H1 (cell line): ENCODE data around the gene LEMD2. TPM values are rescaled to one million over a fixed set of nuclear protein-coding genes. Genes with fewer than 3 reads are reported as not detected.

Experiments used
- CTCF ChIA-PET: fragments of 300-600 bp; sonication (Branson Sonifier 250); formaldehyde crosslinking; loops from one replicate; lab custom pipeline; 2021; ENCODE audit not compliant: partially characterized antibody; lab: Charles Lee
- POLR2A ChIA-PET: fragments of 300-600 bp; sonication (Branson Sonifier 250); formaldehyde crosslinking; loops from one replicate; lab custom pipeline; 2021; ENCODE audit warnings: inconsistent platforms; ENCODE audit not compliant: partially characterized antibody; lab: Charles Lee
- DNase-seq, 2 experiments: peaks; one replicate each; pipeline versions ENCODE4 v3.0.0 to v3.0.0-alpha.2; 2010 to 2022; ENCODE audit warnings: low spot score in 2 of 2, low read depth in 1 of 2, mixed read lengths in 1 of 2
- FAIRE-seq: peaks from 2 replicates; lab custom pipeline; 2011; peaks lifted over from hg19 to GRCh38; lab: Jason Lieb, UNC
- H2AFZ ChIP-seq: 2 replicates; pipeline ENCODE4 v1.8.1; 2012; ENCODE audit warnings: low read length, inconsistent platforms
- H2AK5ac ChIP-seq: 2 replicates; pipeline ENCODE4 v1.6.1; 2013; ENCODE audit warnings: low read depth, low read length
- H2BK120ac ChIP-seq: replicated peaks from 2 replicates; pipeline ENCODE3; 2013; ENCODE audit warnings: low read depth, low read length, inconsistent platforms
- H2BK12ac ChIP-seq: 2 replicates; pipeline ENCODE4 v1.6.1; 2013; ENCODE audit warnings: low read depth, low read length
- H2BK15ac ChIP-seq: 2 replicates; pipeline ENCODE4 v1.6.1; 2013; ENCODE audit warnings: low read length
- H2BK20ac ChIP-seq: 2 replicates; pipeline ENCODE4 v1.6.1; 2013; ENCODE audit warnings: low read length
- H2BK5ac ChIP-seq: 2 replicates; pipeline ENCODE4 v1.6.1; 2013; ENCODE audit warnings: low read depth, low read length
- H3K14ac ChIP-seq: 2 replicates; pipeline ENCODE4 v1.6.1; 2013; ENCODE audit warnings: inconsistent platforms; ENCODE audit not compliant: insufficient read length
- H3K18ac ChIP-seq: 2 replicates; pipeline ENCODE4 v1.6.1; 2013; ENCODE audit warnings: low read length; ENCODE audit errors: extremely low read depth
- H3K23ac ChIP-seq: 2 replicates; pipeline ENCODE4 v1.6.1; 2013; ENCODE audit warnings: inconsistent platforms; ENCODE audit not compliant: insufficient read length
- H3K23me2 ChIP-seq: 2 replicates; pipeline ENCODE4 v1.6.1; 2013; ENCODE audit warnings: low read depth, low read length
- H3K27ac ChIP-seq: 2 replicates; pipeline ENCODE4 v1.6.1; 2011; ENCODE audit warnings: low read depth, low read length, inconsistent platforms
- H3K27me3 ChIP-seq, 4 experiments: replicated peaks in 1 of 4; 1 replicate in 1 of 4; 2 replicates in 3 of 4; pipeline versions ENCODE4 v1.6.1 to v1.8.1; 2011 to 2013; ENCODE audit warnings: low read length in 3 of 4, mild to moderate bottlenecking in 3 of 4, inconsistent platforms in 2 of 4, mixed read lengths in 2 of 4, moderate library complexity in 1 of 4; ENCODE audit not compliant: control insufficient read depth in 3 of 4, insufficient read depth in 3 of 4; ENCODE audit errors: extremely low read depth in 1 of 4
- H3K36me3 ChIP-seq, 4 experiments: 2 replicates each; pipeline versions ENCODE4 v1.6.1 to v1.8.1; 2011 to 2013; ENCODE audit warnings: mild to moderate bottlenecking in 4 of 4, low read length in 3 of 4, moderate library complexity in 2 of 4, control low read depth in 1 of 4, inconsistent platforms in 1 of 4; ENCODE audit not compliant: insufficient read depth in 4 of 4, control insufficient read depth in 2 of 4
- H3K4ac ChIP-seq: replicated peaks from 2 replicates; pipeline ENCODE3; 2013; ENCODE audit warnings: low read length, low read depth, mixed read lengths, inconsistent platforms; ENCODE audit not compliant: insufficient read length
- H3K4me1 ChIP-seq, 4 experiments: replicated peaks in 1 of 4; 1 replicate in 1 of 4; 2 replicates in 3 of 4; pipeline versions ENCODE4 v1.6.1 to v1.8.1; 2011 to 2013; ENCODE audit warnings: low read length in 3 of 4, inconsistent platforms in 2 of 4, mixed read lengths in 1 of 4; ENCODE audit not compliant: insufficient read depth in 4 of 4, control insufficient read depth in 3 of 4
- H3K4me2 ChIP-seq, 2 experiments: 2 replicates each; pipeline versions ENCODE4 v1.6.1 to v1.8.1; 2011 to 2013; ENCODE audit warnings: low read depth in 2 of 2, low read length in 2 of 2, control low read depth in 1 of 2, inconsistent platforms in 1 of 2, mild to moderate bottlenecking in 1 of 2; ENCODE audit not compliant: insufficient read depth in 1 of 2
- H3K4me3 ChIP-seq, 4 experiments: fragments of 200-600, 300-600 bp in 1 of 4; sonication (generic), shearing (Covaris generic), sonication (Bioruptor Twin) in 1 of 4; 2 replicates each; pipeline versions ENCODE4 v1.5.1 to v1.8.1; 2011 to 2016; ENCODE audit warnings: low read length in 4 of 4, low read depth in 3 of 4, control low read depth in 2 of 4, inconsistent platforms in 2 of 4, mild to moderate bottlenecking in 2 of 4, mixed read lengths in 1 of 4, moderate library complexity in 1 of 4; ENCODE audit not compliant: insufficient read depth in 2 of 4; ENCODE audit errors: extremely low read depth in 1 of 4
- H3K56ac ChIP-seq: replicated peaks from 2 replicates; pipeline ENCODE3; 2013; ENCODE audit warnings: low read depth, mild to moderate bottlenecking, mixed read lengths, low read length, inconsistent platforms; ENCODE audit not compliant: insufficient read length
- H3K79me1 ChIP-seq: 2 replicates; pipeline ENCODE4 v1.6.1; 2013; ENCODE audit warnings: low read depth, low read length, control low read depth
- H3K79me2 ChIP-seq, 2 experiments: 2 replicates each; pipeline versions ENCODE4 v1.6.1 to v1.8.1; 2012 to 2013; ENCODE audit warnings: low read length in 2 of 2, mild to moderate bottlenecking in 2 of 2, inconsistent platforms in 1 of 2; ENCODE audit not compliant: insufficient read depth in 2 of 2, control insufficient read depth in 1 of 2
- H3K9ac ChIP-seq, 4 experiments: replicated peaks in 1 of 4; 1 replicate in 1 of 4; 2 replicates in 3 of 4; pipeline versions ENCODE4 v1.6.1 to v1.8.1; 2011 to 2013; ENCODE audit warnings: low read depth in 3 of 4, low read length in 3 of 4, control low read depth in 2 of 4, mild to moderate bottlenecking in 2 of 4, moderate library complexity in 2 of 4, inconsistent platforms in 1 of 4; ENCODE audit errors: extremely low read depth in 1 of 4
- H3K9me3 ChIP-seq, 2 experiments: 2 replicates each; pipeline versions ENCODE4 v1.6.1 to v1.8.1; 2012 to 2013; ENCODE audit warnings: mild to moderate bottlenecking in 2 of 2, moderate library complexity in 2 of 2, control low read depth in 1 of 2, inconsistent platforms in 1 of 2, low read depth in 1 of 2, low read length in 1 of 2, mixed read lengths in 1 of 2; ENCODE audit not compliant: insufficient read depth in 2 of 2
- H4K20me1 ChIP-seq, 2 experiments: replicated peaks in 1 of 2; 2 replicates each; pipeline versions ENCODE3 to v1.8.1; 2011 to 2013; ENCODE audit warnings: inconsistent platforms in 2 of 2, low read length in 2 of 2, mild to moderate bottlenecking in 1 of 2; ENCODE audit not compliant: insufficient read depth in 2 of 2, control insufficient read depth in 1 of 2
- H4K5ac ChIP-seq: 2 replicates; pipeline ENCODE4 v1.6.1; 2013; ENCODE audit warnings: low read length, low read depth, mixed read lengths, inconsistent platforms; ENCODE audit not compliant: insufficient read length
- H4K8ac ChIP-seq: 2 replicates; pipeline ENCODE4 v1.8.0; 2013; ENCODE audit warnings: mild to moderate bottlenecking, moderate library complexity, low read length, inconsistent platforms; ENCODE audit not compliant: insufficient read depth; ENCODE audit errors: extremely low read depth
- H4K91ac ChIP-seq: replicated peaks from 2 replicates; pipeline ENCODE3; 2013; ENCODE audit warnings: low read length, mixed read lengths, inconsistent platforms; ENCODE audit not compliant: insufficient read length
- ASH2L ChIP-seq: fragments of 200-600, 300-600 bp; sonication (generic); IDR thresholded peaks from one replicate; pipeline ENCODE4 v1.7.1; 2017; ENCODE audit warnings: low read length
- BRCA1 ChIP-seq: IDR thresholded peaks from 2 replicates; pipeline ENCODE4 v1.6.1; 2012; ENCODE audit warnings: low read depth, low read length, improper control_type of control experiment
- CBX8 ChIP-seq: fragments of 300-800, 300-1000 bp; sonication (generic); IDR thresholded peaks from 2 replicates; pipeline ENCODE4 v1.7.1; 2016; ENCODE audit warnings: low read depth, low read length, borderline replicate concordance
- CTBP2 ChIP-seq: IDR thresholded peaks from 2 replicates; pipeline ENCODE4 v1.7.0; 2011; ENCODE audit warnings: borderline replicate concordance, mild to moderate bottlenecking, moderate library complexity, mixed read lengths, low read length; ENCODE audit not compliant: insufficient read depth, insufficient read length
- EP300 ChIP-seq, 2 experiments: IDR thresholded peaks; 1 replicate in 1 of 2; 2 replicates in 1 of 2; pipeline ENCODE4 v1.6.1; 2011 to 2012; ENCODE audit warnings: low read depth in 2 of 2, low read length in 2 of 2, mild to moderate bottlenecking in 2 of 2, borderline replicate concordance in 1 of 2, inconsistent platforms in 1 of 2, moderate library complexity in 1 of 2
- SIN3A ChIP-seq, 2 experiments: IDR thresholded peaks in 1 of 2; conservative IDR thresholded peaks in 1 of 2; 2 replicates each; pipeline ENCODE4 v1.6.1; 2011 to 2012; ENCODE audit warnings: low read length in 2 of 2, improper control_type of control experiment in 1 of 2, low read depth in 1 of 2, mild to moderate bottlenecking in 1 of 2
- SIRT6 ChIP-seq: IDR thresholded peaks from one replicate; pipeline ENCODE4 v1.7.1; 2012; ENCODE audit warnings: low read length, inconsistent platforms
- SIX5 ChIP-seq: IDR thresholded peaks from 2 replicates; pipeline ENCODE4 v1.6.1; 2011; ENCODE audit warnings: mild to moderate bottlenecking, low read depth, low read length
- SRF ChIP-seq: IDR thresholded peaks from 2 replicates; pipeline ENCODE4 v1.6.1; 2011; ENCODE audit warnings: mild to moderate bottlenecking, low read depth, low read length, moderate library complexity
- TCF12 ChIP-seq: IDR thresholded peaks from 2 replicates; pipeline ENCODE4 v1.6.1; 2011; ENCODE audit warnings: low read depth, mild to moderate bottlenecking, low read length
- WGBS, 2 experiments: shearing (Covaris generic) in 1 of 2; methylation state at CpG; one replicate each; pipeline versions ENCODE4 v1.1.6 to v1.1.7; 2013 to 2015; ENCODE audit warnings: low lambda C conversion rate in 2 of 2, mixed read lengths in 2 of 2, inconsistent platforms in 1 of 2, low coverage in 1 of 2, missing lambda C conversion rate in 1 of 2; ENCODE audit not compliant: insufficient replicate concordance in 2 of 2, insufficient coverage in 1 of 2, insufficient read length in 1 of 2; ENCODE audit errors: extremely low coverage in 1 of 2, missing lambda C conversion rate in 1 of 2; 5-methylcytosine and 5-hydroxymethylcytosine counted together
- polyA plus RNA-seq, 7 experiments: library from polyadenylated mRNA; depleted of rRNA in 3 of 7; stranded (reverse) in 5 of 7; unstranded in 2 of 7; fragments of >200 nt in 5 of 7; fragments of 200-250 nt in 2 of 7; gene quantifications; 1 replicate in 5 of 7; 2 replicates in 1 of 7; 4 replicates in 1 of 7; pipeline versions ENCODE4 v1.2.1 to v1.2.3, GENCODE V29; 2011 to 2013; ENCODE audit warnings: missing spikeins in 2 of 7, mixed read lengths in 2 of 7
- total RNA-seq: library from RNA; stranded (reverse); fragmentation: NEBNext Ultra II Directional; extraction: Animal tissue kit (Norgen Biotek cat#: 25700); gene quantifications from 2 replicates; pipeline ENCODE4 v1.2.1, GENCODE V29; 2021
- TF ChIP-seq, protein P1 (sequence below): IDR thresholded peaks from 2 replicates; pipeline ENCODE4 v1.6.1; 2012; ENCODE audit warnings: low read length, inconsistent platforms
- TF ChIP-seq, protein P2 (sequence below): IDR thresholded peaks from 2 replicates; pipeline ENCODE4 v1.6.1; 2012; ENCODE audit warnings: inconsistent platforms

The LEMD2 gene
- total and polyA plus RNA-seq, 2 of the 8 experiments (the other 6 are each of a cell fraction or from before 2014, with no cell fraction given) = 32.7 to 57.3 TPM

DNA sequence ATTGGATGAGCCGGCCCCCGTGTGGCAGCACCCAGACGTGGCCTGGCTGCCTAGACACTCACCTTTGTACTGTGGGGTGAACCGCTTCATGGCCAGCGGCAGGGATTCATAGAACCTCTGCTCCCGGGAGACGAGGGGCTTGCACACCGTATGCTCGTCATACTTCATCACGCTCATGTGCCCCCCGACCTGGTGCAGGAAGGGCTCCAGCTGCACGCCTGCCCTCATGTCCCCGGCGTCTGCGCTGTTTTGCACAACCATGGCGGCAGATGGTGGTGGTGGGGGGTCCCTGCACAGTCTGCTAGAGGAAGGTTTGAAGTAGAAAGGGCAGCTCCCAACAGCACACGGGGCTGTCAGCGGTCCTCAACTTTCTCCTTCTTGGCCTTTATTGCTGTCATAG lies 53.7 kb downstream of the LEMD2 start:
- no peaks in the 10 kb centered on the region for H4K20me1 ChIP-seq
- H2AK5ac ChIP-seq = no peak overlapping the region
- no peak overlapping the region for H3K9ac ChIP-seq
- H2BK12ac ChIP-seq = no peak overlapping the region
- H3K27me3 ChIP-seq = no peaks in the 10 kb centered on the region; a peak in 2 of 7 replicates
- no peaks in the 10 kb centered on the region for H3K23me2 ChIP-seq
- H4K8ac ChIP-seq = no peak overlapping the region; the same call in 1 of the 2 replicates
- no peak overlapping the region for H2BK20ac ChIP-seq
- no peak overlapping the region for H2BK5ac ChIP-seq
- WGBS, 2 experiments = 85% methylated on average over 18 of the region's 18 CpGs; no CpG with 5 or more reads in 1 of the 2 experiments
- DNase-seq = no peak
- H2AFZ ChIP-seq = no peak overlapping the region
- H3K23ac ChIP-seq = no peak overlapping the region
- no peak overlapping the region for H3K4me3 ChIP-seq
- H3K4me2 ChIP-seq = no peak overlapping the region
- H4K5ac ChIP-seq = no peak overlapping the region
- ChIA-PET POLR2A (interaction anchor here (0.6 kb wide), 1 partner anchor 9 kb away, joined by 4 read pairs; no protein-coding TSS in a partner anchor), CTCF (interaction anchor here (1.5 to 2.8 kb wide), 3 partner anchors 9 to 148 kb away, joined by 4 to 15 read pairs (median 5); no protein-coding TSS in a partner anchor)
- no peak overlapping the region for H2BK15ac ChIP-seq
- H3K79me1 ChIP-seq = no peaks in the 10 kb centered on the region
- TF ChIP-seq SIRT6 = no peak
- no peak for TF ChIP-seq BRCA1
- no peak for TF ChIP-seq ASH2L
- no peak for TF ChIP-seq CTBP2
- TF ChIP-seq CBX8 = no peak
- no peak for TF ChIP-seq TCF12
- no peak for TF ChIP-seq SIX5
- no peak for TF ChIP-seq SIN3A (conservative IDR thresholded peaks at IDR 0.05 in 1 of 2, IDR thresholded peaks at IDR 0.05 in 1 of 2; ENCODE audit: low read depth in 1 of 2, low read length in 2 of 2)
- TF ChIP-seq, protein P1, sequence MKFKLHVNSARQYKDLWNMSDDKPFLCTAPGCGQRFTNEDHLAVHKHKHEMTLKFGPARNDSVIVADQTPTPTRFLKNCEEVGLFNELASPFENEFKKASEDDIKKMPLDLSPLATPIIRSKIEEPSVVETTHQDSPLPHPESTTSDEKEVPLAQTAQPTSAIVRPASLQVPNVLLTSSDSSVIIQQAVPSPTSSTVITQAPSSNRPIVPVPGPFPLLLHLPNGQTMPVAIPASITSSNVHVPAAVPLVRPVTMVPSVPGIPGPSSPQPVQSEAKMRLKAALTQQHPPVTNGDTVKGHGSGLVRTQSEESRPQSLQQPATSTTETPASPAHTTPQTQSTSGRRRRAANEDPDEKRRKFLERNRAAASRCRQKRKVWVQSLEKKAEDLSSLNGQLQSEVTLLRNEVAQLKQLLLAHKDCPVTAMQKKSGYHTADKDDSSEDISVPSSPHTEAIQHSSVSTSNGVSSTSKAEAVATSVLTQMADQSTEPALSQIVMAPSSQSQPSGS = no peak
- no peak for TF ChIP-seq SRF
- TF ChIP-seq, protein P2, sequence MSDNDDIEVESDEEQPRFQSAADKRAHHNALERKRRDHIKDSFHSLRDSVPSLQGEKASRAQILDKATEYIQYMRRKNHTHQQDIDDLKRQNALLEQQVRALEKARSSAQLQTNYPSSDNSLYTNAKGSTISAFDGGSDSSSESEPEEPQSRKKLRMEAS = no peak
- no peak for TF ChIP-seq EP300 (IDR thresholded peaks at IDR 0.05; ENCODE audit: borderline replicate concordance in 1 of 2, low read depth in 2 of 2, low read length in 2 of 2)
- no peak overlapping the region for H3K27ac ChIP-seq
- no peaks in the 10 kb centered on the region for H3K79me2 ChIP-seq
- H3K4ac ChIP-seq = no peak overlapping the region
- H3K14ac ChIP-seq = no peak overlapping the region
- no peak overlapping the region for H4K91ac ChIP-seq
- H3K9me3 ChIP-seq = no peaks in the 10 kb centered on the region
- no peak overlapping the region for H2BK120ac ChIP-seq
- no peaks in the 10 kb centered on the region for H3K36me3 ChIP-seq
- no peak overlapping the region for H3K56ac ChIP-seq
- no peak for FAIRE-seq
- H3K18ac ChIP-seq = no peak overlapping the region; the same call in 1 of the 2 replicates
- H3K4me1 ChIP-seq = no peaks in the 10 kb centered on the region
